ENCODE data around the gene USP24.

USP24 gene

DNA sequence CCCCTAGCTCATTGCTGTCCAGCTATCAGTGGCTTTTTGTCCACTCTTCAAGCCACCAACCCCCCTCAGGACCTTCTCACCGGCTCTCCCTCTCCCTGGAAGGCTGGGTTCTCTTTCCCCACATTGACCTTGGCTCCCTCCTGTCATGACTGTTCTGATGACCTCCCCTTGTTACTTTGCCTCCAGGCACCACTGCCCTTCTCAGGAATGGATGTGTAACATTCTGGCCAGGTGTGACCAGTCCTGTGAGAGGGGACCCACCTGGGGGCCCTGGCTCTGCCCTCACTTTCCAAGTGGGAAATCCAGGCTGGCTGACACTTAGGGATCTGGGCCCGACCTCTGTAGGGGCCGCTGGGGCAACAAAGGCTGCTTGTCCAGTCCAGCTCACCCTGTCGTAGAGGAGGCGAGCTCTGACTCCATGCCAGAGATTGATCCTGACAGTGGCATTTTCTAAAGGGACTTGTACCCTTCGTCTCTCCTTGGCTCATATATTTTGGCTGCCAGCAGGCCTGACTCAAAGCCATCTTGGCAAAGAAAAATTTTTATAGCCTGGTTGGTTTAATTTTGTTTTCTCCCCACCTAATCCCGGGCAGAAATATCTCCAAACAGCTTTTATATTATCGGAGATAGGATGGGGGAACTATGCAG lies 37.9 kb upstream of the USP24 start:
- peaks cover 0 to 3% (median under 1%) of the 10 kb centered on the region in 4 experiments for H3K4me1 ChIP-seq (ENCODE audit: control extremely low read depth in 1 of 4, control insufficient read depth in 4 of 4, insufficient read depth in 4 of 4, low read length in 3 of 4)
- ChIA-PET CTCF (interaction anchor here (0.6 kb wide), 1 partner anchor 16 kb away, joined by 3 read pairs; no protein-coding TSS in a partner anchor), POLR2A (no interaction called here)
- H3K27ac ChIP-seq (ENCODE audit: insufficient read depth in 1 of 2, low read depth in 1 of 2, low read length in 2 of 2, poor library complexity in 1 of 2, severe bottlenecking in 2 of 2): no peak overlapping the region
- DNase-seq: no peak
- no peaks in the 10 kb centered on the region for H3K9me3 ChIP-seq (ENCODE audit: control extremely low read depth in 1 of 5, control insufficient read depth in 4 of 5, insufficient read depth in 2 of 5, low read depth in 1 of 5, low read length in 4 of 5)
- H3K27me3 ChIP-seq (replicated peaks in 2 of 5; ENCODE audit: control insufficient read depth in 4 of 5, insufficient read depth in 5 of 5, low read length in 4 of 5): no peaks in the 10 kb centered on the region
- no peaks in the 10 kb centered on the region for H3K36me3 ChIP-seq (ENCODE audit: control insufficient read depth in 4 of 4, insufficient read depth in 4 of 4, low read length in 3 of 4)
- 79% methylated on average over 5 of the region's 8 CpGs for WGBS (ENCODE audit: insufficient coverage)
- no peak overlapping the region for H3K4me3 ChIP-seq (ENCODE audit: control insufficient read depth in 1 of 7, extremely low read depth in 1 of 7, insufficient read depth in 4 of 7, low read depth in 2 of 7, low read length in 6 of 7)

DNA sequence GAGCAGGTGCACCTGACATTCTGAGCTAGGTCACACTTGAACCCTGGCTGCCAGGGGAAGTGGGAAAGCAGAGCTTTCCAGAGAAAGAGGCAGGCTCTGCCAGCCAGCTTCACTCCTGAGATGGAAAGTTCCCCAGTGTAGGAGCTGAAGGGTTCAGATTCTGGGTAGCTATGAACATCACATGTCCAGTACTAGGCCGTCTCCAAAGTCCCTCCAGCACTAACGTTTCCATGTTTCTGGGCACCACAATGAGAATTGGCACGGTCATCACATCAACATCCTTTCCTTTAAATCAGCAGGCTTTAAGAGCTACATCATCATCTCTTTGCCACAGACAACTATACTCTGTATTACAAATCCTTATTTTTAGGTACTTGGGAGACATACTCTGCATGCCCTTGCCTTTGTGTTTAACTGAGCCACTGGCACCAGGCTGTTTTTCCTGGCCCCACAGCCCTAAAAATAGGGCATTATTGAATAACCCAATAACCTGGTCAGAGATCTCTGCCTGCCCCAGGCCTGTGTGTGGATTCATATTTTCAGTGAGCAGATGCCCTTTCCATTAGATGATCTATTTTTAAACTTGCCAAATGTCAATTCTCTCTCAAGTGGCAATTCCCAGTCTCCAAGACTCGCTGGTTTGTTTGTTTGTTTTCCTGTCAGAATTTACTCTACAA lies 35.4 kb upstream of the USP24 start:
- ChIA-PET CTCF (interaction anchor here (1.7 kb wide), 1 partner anchor 74 kb away, joined by 3 read pairs; no protein-coding TSS in a partner anchor), POLR2A (interaction anchor here (0.6 kb wide), 1 partner anchor 904 kb away, joined by 3 read pairs; no protein-coding TSS in a partner anchor)
- 100% methylated on average over 3 of the region's 4 CpGs for WGBS (ENCODE audit: insufficient coverage)
- H3K4me1 ChIP-seq (ENCODE audit: control extremely low read depth in 1 of 4, control insufficient read depth in 4 of 4, insufficient read depth in 4 of 4, low read length in 3 of 4): peaks cover 0 to 5% (median 4%) of the 10 kb centered on the region in 4 experiments
- DNase-seq: no peak
- no peaks in the 10 kb centered on the region for H3K9me3 ChIP-seq (ENCODE audit: control extremely low read depth in 1 of 5, control insufficient read depth in 4 of 5, insufficient read depth in 2 of 5, low read depth in 1 of 5, low read length in 4 of 5)
- no peaks in the 10 kb centered on the region for H3K36me3 ChIP-seq (ENCODE audit: control insufficient read depth in 4 of 4, insufficient read depth in 4 of 4, low read length in 3 of 4)
- H3K27me3 ChIP-seq (replicated peaks in 2 of 5; ENCODE audit: control insufficient read depth in 4 of 5, insufficient read depth in 5 of 5, low read length in 4 of 5): no peaks in the 10 kb centered on the region
- no peak overlapping the region for H3K27ac ChIP-seq (ENCODE audit: insufficient read depth in 1 of 2, low read depth in 1 of 2, low read length in 2 of 2, poor library complexity in 1 of 2, severe bottlenecking in 2 of 2)
- no peak overlapping the region for H3K4me3 ChIP-seq (ENCODE audit: control insufficient read depth in 1 of 7, extremely low read depth in 1 of 7, insufficient read depth in 4 of 7, low read depth in 2 of 7, low read length in 6 of 7)

DNA sequence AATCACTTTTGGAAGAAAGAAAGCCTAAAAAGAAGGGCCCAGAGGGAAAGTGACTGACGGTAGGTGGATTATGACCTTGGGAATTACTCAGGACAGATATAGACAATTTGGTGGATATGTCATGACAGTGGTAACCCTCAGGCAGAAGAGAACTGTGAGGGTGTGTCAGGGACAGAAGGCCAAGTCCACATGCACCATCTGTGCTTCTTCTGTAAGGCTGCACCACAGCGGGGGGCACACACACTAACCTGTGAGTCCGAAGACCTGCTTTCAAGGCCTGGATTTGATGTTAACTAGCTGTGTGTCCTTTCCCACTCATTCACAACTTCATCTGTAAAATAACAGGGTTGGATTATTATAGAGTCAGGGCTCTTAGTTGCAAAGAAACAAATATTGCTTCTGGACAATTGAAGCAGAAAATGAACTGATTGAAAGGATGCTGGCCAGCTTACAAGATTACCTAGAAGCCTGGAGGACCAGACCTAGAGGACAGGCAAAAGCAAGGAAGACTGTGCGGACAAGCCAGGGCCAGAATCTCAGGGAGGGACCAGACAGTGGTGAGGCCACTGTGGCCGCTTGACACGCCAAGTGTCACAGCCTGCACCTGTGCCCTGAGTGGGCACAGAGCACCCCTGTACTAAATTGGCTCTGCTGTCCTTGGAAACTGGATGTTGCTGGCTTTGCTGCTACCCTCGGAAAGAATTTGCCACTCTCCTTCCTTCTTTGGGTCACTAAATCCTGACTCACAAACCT lies 34.7 kb upstream of the USP24 start:
- 67% methylated on average over 3 of the region's 7 CpGs for WGBS (ENCODE audit: insufficient coverage)

DNA sequence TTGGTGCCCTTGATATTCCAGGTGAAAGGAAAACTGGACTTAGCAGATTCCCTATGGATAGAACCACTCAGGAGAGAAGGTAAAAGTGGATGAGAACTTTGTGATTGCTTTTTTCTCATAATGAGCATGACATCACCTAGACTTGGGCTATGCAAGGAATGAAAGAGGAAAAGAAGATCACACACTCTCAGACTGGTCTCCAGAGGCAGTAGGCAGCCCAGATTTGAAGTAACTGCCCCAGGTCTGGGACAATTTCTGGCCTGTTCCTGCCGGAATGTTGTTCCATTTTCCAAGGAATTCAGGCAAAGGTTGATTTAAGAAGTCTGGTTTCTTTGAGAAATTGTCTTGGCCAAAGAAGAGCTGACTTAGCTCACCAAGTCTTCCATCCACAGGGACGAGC lies 31.7 kb upstream of the USP24 start:
- H3K27ac ChIP-seq (ENCODE audit: insufficient read depth in 1 of 2, low read depth in 1 of 2, low read length in 2 of 2, poor library complexity in 1 of 2, severe bottlenecking in 2 of 2): no peak overlapping the region
- H3K4me3 ChIP-seq (ENCODE audit: control insufficient read depth in 1 of 7, extremely low read depth in 1 of 7, insufficient read depth in 4 of 7, low read depth in 2 of 7, low read length in 6 of 7): no peak overlapping the region
- no peaks in the 10 kb centered on the region for H3K36me3 ChIP-seq (ENCODE audit: control insufficient read depth in 4 of 4, insufficient read depth in 4 of 4, low read length in 3 of 4)
- CTCF ChIA-PET: interaction anchor here (1.4 kb wide), 1 partner anchor 10 kb away, joined by 4 read pairs; no protein-coding TSS in a partner anchor
- 100% methylated on average over 1 of the region's 2 CpGs for WGBS (ENCODE audit: insufficient coverage)
- H3K9me3 ChIP-seq (ENCODE audit: control extremely low read depth in 1 of 5, control insufficient read depth in 4 of 5, insufficient read depth in 2 of 5, low read depth in 1 of 5, low read length in 4 of 5): no peaks in the 10 kb centered on the region
- no peak for DNase-seq
- POLR2A ChIA-PET: no interaction called here
- no peaks in the 10 kb centered on the region for H3K27me3 ChIP-seq (replicated peaks in 2 of 5; ENCODE audit: control insufficient read depth in 4 of 5, insufficient read depth in 5 of 5, low read length in 4 of 5)
- H3K4me1 ChIP-seq (ENCODE audit: control extremely low read depth in 1 of 4, control insufficient read depth in 4 of 4, insufficient read depth in 4 of 4, low read length in 3 of 4): peaks cover 4 to 23% (median 21%) of the 10 kb centered on the region in 4 experiments

More for the DNA sequence above, 34.7 kb upstream of the USP24 start:
- H3K4me1 ChIP-seq (ENCODE audit: control extremely low read depth in 1 of 4, control insufficient read depth in 4 of 4, insufficient read depth in 4 of 4, low read length in 3 of 4): peaks cover 2 to 12% (median 11%) of the 10 kb centered on the region in 4 experiments
- POLR2A ChIA-PET: no interaction called here
- H3K27ac ChIP-seq (ENCODE audit: insufficient read depth in 1 of 2, low read depth in 1 of 2, low read length in 2 of 2, poor library complexity in 1 of 2, severe bottlenecking in 2 of 2): no peak overlapping the region
- H3K4me3 ChIP-seq (ENCODE audit: control insufficient read depth in 1 of 7, extremely low read depth in 1 of 7, insufficient read depth in 4 of 7, low read depth in 2 of 7, low read length in 6 of 7): no peak overlapping the region
- no peak for DNase-seq
- CTCF ChIA-PET: interaction anchor here (1.7 kb wide), 1 partner anchor 74 kb away, joined by 3 read pairs; no protein-coding TSS in a partner anchor
- no peaks in the 10 kb centered on the region for H3K36me3 ChIP-seq (ENCODE audit: control insufficient read depth in 4 of 4, insufficient read depth in 4 of 4, low read length in 3 of 4)
- H3K27me3 ChIP-seq (replicated peaks in 2 of 5; ENCODE audit: control insufficient read depth in 4 of 5, insufficient read depth in 5 of 5, low read length in 4 of 5): no peaks in the 10 kb centered on the region
- H3K9me3 ChIP-seq (ENCODE audit: control extremely low read depth in 1 of 5, control insufficient read depth in 4 of 5, insufficient read depth in 2 of 5, low read depth in 1 of 5, low read length in 4 of 5): no peaks in the 10 kb centered on the region

DNA sequence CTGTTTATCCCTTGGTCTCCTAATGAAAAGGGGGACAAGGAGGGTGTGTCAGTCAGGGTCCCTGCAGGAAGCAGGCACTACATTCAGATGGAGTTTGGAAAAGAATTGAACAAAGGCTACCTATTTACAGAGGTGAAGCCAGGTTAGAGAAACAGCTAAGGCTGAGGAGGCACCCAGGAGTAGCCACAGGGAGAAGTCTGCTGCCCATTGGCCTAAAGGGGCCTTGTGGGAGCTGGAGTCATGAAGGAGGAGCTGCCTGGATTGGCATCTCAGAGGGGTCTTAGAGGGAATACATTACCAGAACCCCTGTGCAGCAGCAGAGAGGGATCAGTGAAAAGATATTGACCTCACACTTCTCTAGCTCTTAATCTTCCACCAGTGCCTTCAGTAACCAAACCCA lies 31.2 kb upstream of the USP24 start:
- Histone ChIP-seq H3K27me3 (replicated peaks in 2 of 5; ENCODE audit: control insufficient read depth in 4 of 5, insufficient read depth in 5 of 5, low read length in 4 of 5) (no peaks in the 10 kb centered on the region), H3K27ac (ENCODE audit: insufficient read depth in 1 of 2, low read depth in 1 of 2, low read length in 2 of 2, poor library complexity in 1 of 2, severe bottlenecking in 2 of 2) (no peak overlapping the region), H3K4me1 (ENCODE audit: control extremely low read depth in 1 of 4, control insufficient read depth in 4 of 4, insufficient read depth in 4 of 4, low read length in 3 of 4) (peaks cover 4 to 23% (median 21%) of the 10 kb centered on the region in 4 experiments), H3K36me3 (ENCODE audit: control insufficient read depth in 4 of 4, insufficient read depth in 4 of 4, low read length in 3 of 4) (no peaks in the 10 kb centered on the region), H3K9me3 (ENCODE audit: control extremely low read depth in 1 of 5, control insufficient read depth in 4 of 5, insufficient read depth in 2 of 5, low read depth in 1 of 5, low read length in 4 of 5) (no peaks in the 10 kb centered on the region), H3K4me3 (ENCODE audit: control insufficient read depth in 1 of 7, extremely low read depth in 1 of 7, insufficient read depth in 4 of 7, low read depth in 2 of 7, low read length in 6 of 7) (no peak overlapping the region)
- ChIA-PET CTCF (interaction anchor here (0.7 to 1.4 kb wide), 2 partner anchors 10 to 40 kb away, joined by 4 read pairs; no protein-coding TSS in a partner anchor), POLR2A (no interaction called here)
- no peak for DNase-seq

DNA sequence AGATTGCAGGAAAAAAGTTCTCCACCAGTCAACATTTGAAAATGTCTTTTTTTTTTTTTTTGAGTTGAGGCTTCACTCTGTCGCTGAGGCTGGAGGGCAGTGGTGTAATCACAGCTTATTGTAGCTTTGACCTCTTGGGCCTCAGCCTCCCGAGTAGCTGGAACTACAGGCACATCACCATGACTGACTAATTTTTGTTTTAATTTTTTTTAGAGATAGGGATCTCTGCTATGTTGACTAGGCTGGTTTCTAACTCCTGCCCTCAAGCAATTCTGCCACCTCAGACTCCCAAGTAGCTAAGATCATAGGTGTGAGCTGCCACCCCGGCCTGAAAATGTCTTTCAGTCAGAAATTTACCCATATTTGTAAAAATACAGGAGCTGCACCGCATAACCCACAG lies 30.6 kb upstream of the USP24 start:
- H3K4me1 ChIP-seq (ENCODE audit: control extremely low read depth in 1 of 4, control insufficient read depth in 4 of 4, insufficient read depth in 4 of 4, low read length in 3 of 4): peaks cover 4 to 23% (median 21%) of the 10 kb centered on the region in 4 experiments
- no peaks in the 10 kb centered on the region for H3K27me3 ChIP-seq (replicated peaks in 2 of 5; ENCODE audit: control insufficient read depth in 4 of 5, insufficient read depth in 5 of 5, low read length in 4 of 5)
- WGBS (ENCODE audit: insufficient coverage): 89% methylated on average over 3 of the region's 4 CpGs
- CTCF ChIA-PET: interaction anchor here (0.7 to 1.4 kb wide), 2 partner anchors 11 to 41 kb away, joined by 4 read pairs; no protein-coding TSS in a partner anchor
- H3K36me3 ChIP-seq (ENCODE audit: control insufficient read depth in 4 of 4, insufficient read depth in 4 of 4, low read length in 3 of 4): no peaks in the 10 kb centered on the region
- POLR2A ChIA-PET: no interaction called here
- no peak overlapping the region for H3K27ac ChIP-seq (ENCODE audit: insufficient read depth in 1 of 2, low read depth in 1 of 2, low read length in 2 of 2, poor library complexity in 1 of 2, severe bottlenecking in 2 of 2)
- DNase-seq: peak in 1 of 3 donors; percentile 17
- H3K9me3 ChIP-seq (ENCODE audit: control extremely low read depth in 1 of 5, control insufficient read depth in 4 of 5, insufficient read depth in 2 of 5, low read depth in 1 of 5, low read length in 4 of 5): no peaks in the 10 kb centered on the region
- H3K4me3 ChIP-seq (ENCODE audit: control insufficient read depth in 1 of 7, extremely low read depth in 1 of 7, insufficient read depth in 4 of 7, low read depth in 2 of 7, low read length in 6 of 7): no peak overlapping the region

Measured in common myeloid progenitor, CD34-positive (primary cell).